Calu3 (cell line): ENCODE results near the gene MIER1. TPM values are rescaled to one million over a fixed set of nuclear protein-coding genes. Genes with fewer than 3 reads are reported as not detected.

Source experiments
- BruUV-seq: library from RNA; stranded (reverse); fragments of 400-500 nt; replicated peaks from 2 replicates; lab custom pipeline; 2021; lab: Mats Ljungman, UMichigan
- CTCF ChIA-PET: fragments of 300-600 bp; sonication (Branson Sonifier 250); formaldehyde crosslinking; loops from one replicate; lab custom pipeline; 2022; ENCODE audit warnings: antibody characterized with exemption; lab: Charles Lee
- DNase-seq: peaks from one replicate; pipeline ENCODE4 v3.0.0; 2022
- H3K27ac Mint-ChIP-seq: one replicate; pipeline ENCODE4 v1.8.0; 2022; ENCODE audit warnings: mixed read lengths; ENCODE audit not compliant: unreplicated experiment
- H3K27me3 Mint-ChIP-seq: one replicate; pipeline ENCODE4 v1.8.0; 2022; ENCODE audit warnings: mixed read lengths; ENCODE audit not compliant: unreplicated experiment
- H3K36me3 Mint-ChIP-seq: one replicate; pipeline ENCODE4 v1.8.0; 2022; ENCODE audit warnings: mild to moderate bottlenecking, moderate library complexity, mixed read lengths; ENCODE audit not compliant: insufficient read depth, unreplicated experiment
- H3K4me1 Mint-ChIP-seq: one replicate; pipeline ENCODE4 v1.8.0; 2022; ENCODE audit warnings: mild to moderate bottlenecking, low read depth, mixed read lengths; ENCODE audit not compliant: unreplicated experiment
- H3K4me3 Mint-ChIP-seq: one replicate; pipeline ENCODE4 v1.8.0; 2022; ENCODE audit warnings: mild to moderate bottlenecking, low read depth, moderate library complexity, mixed read lengths; ENCODE audit not compliant: unreplicated experiment
- H3K9me3 Mint-ChIP-seq: one replicate; pipeline ENCODE4 v1.8.0; 2022; ENCODE audit warnings: low read depth, mixed read lengths; ENCODE audit not compliant: unreplicated experiment
- CTCF ChIP-seq: fragments of 200-600 bp; IDR thresholded peaks from one replicate; pipeline ENCODE4 v1.8.0; 2022; ENCODE audit warnings: antibody characterized with exemption; ENCODE audit not compliant: unreplicated experiment
- intact Hi-C: fragments of 100-400 bp; cut with micrococcal nuclease; formaldehyde crosslinking; loops from one replicate; pipeline ENCODE4 v1.10.0; 2022; ENCODE audit not compliant: unreplicated experiment
- total RNA-seq: library from RNA; stranded (reverse); gene quantifications from 2 replicates; pipeline ENCODE4 v1.2.3, GENCODE V29; 2022

The MIER1 gene
- total RNA-seq, 1 experiment from 2014 or later, result 27.4 TPM

GRCh38 chr1:67009792-67010191, 85.0 kb downstream of the MIER1 start:
- no peak overlapping the region for H3K4me3 Mint-ChIP-seq
- BruUV-seq, result no TSS peak
- TF ChIP-seq CTCF, result no peak
- no peak for DNase-seq
- peaks cover 8% of the 10 kb centered on the region for H3K4me1 Mint-ChIP-seq
- H3K27ac Mint-ChIP-seq, result no peak overlapping the region
- H3K9me3 Mint-ChIP-seq, result no peaks in the 10 kb centered on the region
- H3K36me3 Mint-ChIP-seq, result no peaks in the 10 kb centered on the region
- CTCF ChIA-PET, result no interaction called here
- intact Hi-C loops, result no loop called here
- no peaks in the 10 kb centered on the region for H3K27me3 Mint-ChIP-seq

DNA sequence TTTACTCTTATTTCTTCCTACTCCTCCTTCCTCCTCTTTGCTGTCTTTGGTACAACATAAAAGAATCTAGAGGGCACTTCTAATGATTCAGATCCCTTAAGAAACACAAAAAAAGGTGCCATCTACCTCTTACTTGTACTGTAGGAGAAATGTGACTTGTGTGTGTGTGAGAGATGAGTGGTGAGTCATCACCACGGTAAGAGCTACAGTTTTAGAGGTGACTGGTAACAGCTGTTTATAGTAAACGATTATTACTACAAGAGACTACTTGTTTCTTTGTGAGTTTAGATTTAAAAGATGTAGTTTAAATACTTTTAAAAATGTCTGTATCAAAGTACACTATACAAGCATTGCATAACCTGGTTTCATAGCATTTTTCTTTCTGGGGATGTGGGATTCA, 88.8 kb downstream of the MIER1 start:
- CTCF ChIA-PET, result interaction anchor here (0.5 to 0.9 kb wide), 2 partner anchors 130 to 135 kb away, joined by 3 to 5 read pairs; no protein-coding TSS in a partner anchor
- no peak for TF ChIP-seq CTCF
- BruUV-seq, result no TSS peak
- no peak for DNase-seq
- peaks cover 8% of the 10 kb centered on the region for H3K4me1 Mint-ChIP-seq
- no peaks in the 10 kb centered on the region for H3K9me3 Mint-ChIP-seq
- no peaks in the 10 kb centered on the region for H3K36me3 Mint-ChIP-seq
- H3K27ac Mint-ChIP-seq, result no peak overlapping the region
- no peak overlapping the region for H3K4me3 Mint-ChIP-seq
- intact Hi-C loops, result no loop called here
- no peaks in the 10 kb centered on the region for H3K27me3 Mint-ChIP-seq

GRCh38 chr1:67018574-67018973, 93.8 kb downstream of the MIER1 start:
- Mint-ChIP-seq H3K27me3 (no peaks in the 10 kb centered on the region), H3K36me3 (no peaks in the 10 kb centered on the region), H3K4me3 (no peak overlapping the region), H3K9me3 (no peaks in the 10 kb centered on the region), H3K27ac (no peak overlapping the region), H3K4me1 (peaks cover 3% of the 10 kb centered on the region)
- BruUV-seq, result no TSS peak
- no peak for TF ChIP-seq CTCF
- CTCF ChIA-PET, result no interaction called here
- intact Hi-C loops, result no loop called here
- no peak for DNase-seq

DNA sequence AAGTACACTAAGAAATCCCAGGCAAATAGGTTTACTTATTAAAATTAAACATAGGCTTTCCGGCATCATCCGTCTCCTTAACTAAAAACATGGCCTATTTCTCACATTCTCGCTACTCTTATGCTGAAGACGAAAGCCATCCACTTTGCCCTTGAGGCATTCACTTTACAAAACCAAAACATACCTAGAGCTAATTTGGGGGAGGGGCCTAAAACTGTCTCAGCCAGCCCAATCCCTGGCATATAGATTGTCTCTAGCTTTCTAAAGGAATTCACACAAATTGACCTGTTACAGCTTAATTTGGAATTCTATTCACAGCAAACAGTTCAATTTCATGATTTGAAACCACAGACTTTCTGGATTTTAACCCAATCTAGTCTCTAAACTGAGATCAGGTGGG, 94.3 kb downstream of the MIER1 start:
- Mint-ChIP-seq H3K4me3 (no peak overlapping the region), H3K27me3 (no peaks in the 10 kb centered on the region), H3K9me3 (no peaks in the 10 kb centered on the region), H3K27ac (no peak overlapping the region), H3K36me3 (no peaks in the 10 kb centered on the region), H3K4me1 (no peaks in the 10 kb centered on the region)
- TF ChIP-seq CTCF, result no peak
- CTCF ChIA-PET, result no interaction called here
- intact Hi-C loops, result no loop called here
- DNase-seq, result no peak
- BruUV-seq, result no TSS peak
